Neural progenitor cell (in vitro differentiated cells): Measurements from ENCODE around the gene SIL1. TPM values are rescaled to one million over a fixed set of nuclear protein-coding genes. Genes with fewer than 3 reads are reported as not detected.

Experiments used
- DNase-seq: peaks from one replicate; pipeline ENCODE4 v3.0.0-alpha.2; 2016; ENCODE audit warnings: low spot score
- H2AFZ ChIP-seq: fragments of 200-600 bp; sonication (generic); replicated peaks from 2 replicates; pipeline ENCODE4 v1.6.1; 2016; ENCODE audit warnings: antibody characterized with exemption
- H3F3A ChIP-seq: fragments of 200-600 bp; sonication (generic); 2 replicates; pipeline ENCODE4 v1.6.1; 2016; ENCODE audit warnings: antibody characterized with exemption, low read depth
- H3K27ac ChIP-seq: fragments of 200-600 bp; sonication (generic); 2 replicates; pipeline ENCODE4 v1.5.1; 2016; ENCODE audit warnings: mild to moderate bottlenecking
- H3K27me3 ChIP-seq: fragments of 200-600 bp; sonication (generic); 2 replicates; pipeline ENCODE4 v1.6.1; 2016; ENCODE audit warnings: mild to moderate bottlenecking, moderate library complexity
- H3K36me3 ChIP-seq: fragments of 200-600 bp; sonication (generic); 2 replicates; pipeline ENCODE4 v1.5.1; 2016
- H3K4me1 ChIP-seq: fragments of 200-600 bp; sonication (generic); 2 replicates; pipeline ENCODE4 v1.6.1; 2016; ENCODE audit warnings: mixed run types
- H3K4me2 ChIP-seq: fragments of 200-600 bp; sonication (generic); 2 replicates; pipeline ENCODE4 v1.6.1; 2016
- H3K4me3 ChIP-seq: fragments of 200-600 bp; sonication (generic); 2 replicates; pipeline ENCODE4 v1.5.1; 2016
- H3K79me2 ChIP-seq: fragments of 200-600 bp; sonication (generic); 2 replicates; pipeline ENCODE4 v1.6.1; 2016; ENCODE audit warnings: low read depth
- H3K9ac ChIP-seq: fragments of 200-600 bp; sonication (generic); 2 replicates; pipeline ENCODE4 v1.6.1; 2016
- H3K9me3 ChIP-seq: fragments of 200-600 bp; sonication (generic); 2 replicates; pipeline ENCODE4 v1.5.1; 2016; ENCODE audit warnings: low read depth
- H4K20me1 ChIP-seq: fragments of 200-600 bp; sonication (generic); 2 replicates; pipeline ENCODE4 v1.6.1; 2016; ENCODE audit warnings: low read depth
- H3K27ac Mint-ChIP-seq: 3 replicates; pipeline ENCODE4 v1.8.0; 2021; ENCODE audit warnings: mixed read lengths
- H3K27me3 Mint-ChIP-seq: 2 replicates; pipeline ENCODE4 v1.8.0; 2022; ENCODE audit warnings: low read depth, mild to moderate bottlenecking, inconsistent platforms, moderate library complexity, mixed read lengths; ENCODE audit not compliant: insufficient read depth
- H3K36me3 Mint-ChIP-seq: 3 replicates; pipeline ENCODE4 v1.8.0; 2021; ENCODE audit warnings: mixed read lengths
- H3K4me1 Mint-ChIP-seq: 3 replicates; pipeline ENCODE4 v1.8.0; 2021; ENCODE audit warnings: mixed read lengths
- H3K4me3 Mint-ChIP-seq: 3 replicates; pipeline ENCODE4 v1.8.0; 2021; ENCODE audit warnings: mild to moderate bottlenecking, moderate library complexity, mixed read lengths
- H3K9me3 Mint-ChIP-seq: 3 replicates; pipeline ENCODE4 v1.8.0; 2020; ENCODE audit warnings: mixed read lengths
- EZH2 ChIP-seq: fragments of 200-600 bp; sonication (generic); IDR thresholded peaks from 2 replicates; pipeline ENCODE4 v1.6.1; 2017; ENCODE audit warnings: antibody characterized with exemption, mild to moderate bottlenecking, moderate library complexity
- EZH2phosphoT487 ChIP-seq: fragments of 200-600 bp; sonication (generic); IDR thresholded peaks from 2 replicates; pipeline ENCODE4 v1.6.1; 2017; ENCODE audit warnings: antibody characterized with exemption
- total RNA-seq: library from RNA; depleted of rRNA; stranded (reverse); fragments of >200 nt; gene quantifications from 2 replicates; pipeline ENCODE4 v1.2.3, GENCODE V29; 2015; ENCODE audit warnings: low replicate concordance
- TF ChIP-seq, protein P1 (sequence below): fragments of 200-600 bp; sonication (generic); IDR thresholded peaks from 2 replicates; pipeline ENCODE4 v1.5.1; 2017; ENCODE audit warnings: antibody characterized with exemption, mild to moderate bottlenecking

The SIL1 gene
- total RNA-seq, 1 donor from 2014 or later: 5.5 TPM

DNA sequence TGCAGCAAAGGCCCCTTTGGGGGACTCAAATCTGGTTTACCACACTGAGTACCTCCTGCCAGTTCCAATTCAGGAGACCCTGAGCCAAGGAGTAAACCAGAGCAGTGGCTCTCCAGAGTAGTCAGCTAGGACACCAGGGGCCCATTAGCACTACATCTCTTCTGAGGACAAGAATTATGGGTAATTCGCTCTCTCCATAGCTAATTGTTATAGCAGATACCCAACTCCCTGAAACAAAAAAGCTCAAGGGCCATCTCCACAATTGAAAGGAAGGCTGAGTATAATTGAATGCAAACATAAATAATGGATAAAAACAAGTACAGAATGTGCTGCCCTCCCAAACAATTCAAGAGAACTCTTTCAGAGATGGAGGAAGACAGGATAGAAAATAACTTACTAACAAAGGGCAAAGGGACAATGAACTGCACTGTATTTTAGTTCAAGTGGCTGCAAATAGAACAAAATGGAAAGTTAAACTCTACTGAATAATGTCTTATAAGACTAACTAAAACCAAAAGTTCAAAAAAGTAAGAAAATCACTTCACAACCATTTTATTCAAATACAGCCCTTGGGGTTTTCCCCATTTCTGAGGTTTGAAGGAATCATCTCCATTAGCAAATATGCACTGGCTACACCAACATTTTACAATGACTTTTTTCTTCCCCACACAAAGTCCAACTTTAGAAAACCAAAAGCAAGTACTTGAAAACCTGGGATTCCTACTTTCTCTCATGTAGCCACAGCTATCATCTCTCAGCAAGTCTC lies 118.8 kb downstream of the SIL1 start:
- Mint-ChIP-seq H3K27me3 (no peaks in the 10 kb centered on the region), H3K4me1 (peaks cover 27% of the 10 kb centered on the region), H3K4me3 (no peak overlapping the region), H3K27ac (peak overlapping the region; percentile 86), H3K9me3 (peaks cover 6% of the 10 kb centered on the region), H3K36me3 (peaks cover 2% of the 10 kb centered on the region)
- Histone ChIP-seq H4K20me1 (no peaks in the 10 kb centered on the region), H3K4me1 (peaks cover 17% of the 10 kb centered on the region), H3F3A (no peaks in the 10 kb centered on the region), H3K27me3 (no peaks in the 10 kb centered on the region), H3K36me3 (no peaks in the 10 kb centered on the region), H3K9me3 (no peaks in the 10 kb centered on the region), H2AFZ (no peak overlapping the region), H3K9ac (no peak overlapping the region), H3K27ac (no peak overlapping the region), H3K4me3 (no peak overlapping the region), H3K79me2 (no peaks in the 10 kb centered on the region), H3K4me2 (no peak overlapping the region)
- TF ChIP-seq EZH2phosphoT487: no peak
- TF ChIP-seq EZH2: no peak
- TF ChIP-seq, protein P1, sequence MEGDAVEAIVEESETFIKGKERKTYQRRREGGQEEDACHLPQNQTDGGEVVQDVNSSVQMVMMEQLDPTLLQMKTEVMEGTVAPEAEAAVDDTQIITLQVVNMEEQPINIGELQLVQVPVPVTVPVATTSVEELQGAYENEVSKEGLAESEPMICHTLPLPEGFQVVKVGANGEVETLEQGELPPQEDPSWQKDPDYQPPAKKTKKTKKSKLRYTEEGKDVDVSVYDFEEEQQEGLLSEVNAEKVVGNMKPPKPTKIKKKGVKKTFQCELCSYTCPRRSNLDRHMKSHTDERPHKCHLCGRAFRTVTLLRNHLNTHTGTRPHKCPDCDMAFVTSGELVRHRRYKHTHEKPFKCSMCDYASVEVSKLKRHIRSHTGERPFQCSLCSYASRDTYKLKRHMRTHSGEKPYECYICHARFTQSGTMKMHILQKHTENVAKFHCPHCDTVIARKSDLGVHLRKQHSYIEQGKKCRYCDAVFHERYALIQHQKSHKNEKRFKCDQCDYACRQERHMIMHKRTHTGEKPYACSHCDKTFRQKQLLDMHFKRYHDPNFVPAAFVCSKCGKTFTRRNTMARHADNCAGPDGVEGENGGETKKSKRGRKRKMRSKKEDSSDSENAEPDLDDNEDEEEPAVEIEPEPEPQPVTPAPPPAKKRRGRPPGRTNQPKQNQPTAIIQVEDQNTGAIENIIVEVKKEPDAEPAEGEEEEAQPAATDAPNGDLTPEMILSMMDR: no peak
- no peak for DNase-seq

DNA sequence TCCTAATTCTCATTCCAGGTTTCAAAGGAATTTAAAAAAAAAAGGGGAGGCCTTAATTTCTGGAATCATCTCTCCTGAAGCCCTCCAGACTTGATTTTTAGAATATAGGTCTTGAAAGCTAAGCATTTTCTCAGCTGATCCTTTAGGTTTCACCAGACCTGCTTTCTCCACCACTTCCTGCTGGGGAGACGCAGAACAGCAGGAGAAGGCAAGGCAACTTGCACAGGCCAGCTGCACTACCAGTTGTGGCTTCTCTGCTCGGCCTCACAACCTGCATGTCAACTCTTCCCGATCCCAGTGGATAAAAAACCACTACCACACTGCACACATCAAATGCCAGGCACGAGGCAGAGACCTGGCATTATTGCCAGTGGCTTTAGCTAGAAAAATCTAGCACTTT lies 119.8 kb downstream of the SIL1 start:
- H3K9ac ChIP-seq: no peak overlapping the region
- H4K20me1 ChIP-seq: no peaks in the 10 kb centered on the region
- Mint-ChIP-seq H3K4me1 (peaks cover 27% of the 10 kb centered on the region), H3K4me3 (no peak overlapping the region), H3K27ac (no peak overlapping the region), H3K27me3 (no peaks in the 10 kb centered on the region), H3K9me3 (peaks cover 6% of the 10 kb centered on the region), H3K36me3 (peaks cover 2% of the 10 kb centered on the region)
- TF ChIP-seq EZH2: no peak
- TF ChIP-seq, protein P1: no peak
- no peak for TF ChIP-seq EZH2phosphoT487
- no peak overlapping the region for H3K4me2 ChIP-seq
- H3F3A ChIP-seq: no peaks in the 10 kb centered on the region
- H3K27ac ChIP-seq: no peak overlapping the region
- H3K4me1 ChIP-seq: peaks cover 17% of the 10 kb centered on the region
- H3K27me3 ChIP-seq: no peaks in the 10 kb centered on the region
- H2AFZ ChIP-seq: no peak overlapping the region
- H3K4me3 ChIP-seq: no peak overlapping the region
- DNase-seq: no peak
- H3K9me3 ChIP-seq: no peaks in the 10 kb centered on the region
- no peaks in the 10 kb centered on the region for H3K79me2 ChIP-seq
- no peaks in the 10 kb centered on the region for H3K36me3 ChIP-seq

DNA sequence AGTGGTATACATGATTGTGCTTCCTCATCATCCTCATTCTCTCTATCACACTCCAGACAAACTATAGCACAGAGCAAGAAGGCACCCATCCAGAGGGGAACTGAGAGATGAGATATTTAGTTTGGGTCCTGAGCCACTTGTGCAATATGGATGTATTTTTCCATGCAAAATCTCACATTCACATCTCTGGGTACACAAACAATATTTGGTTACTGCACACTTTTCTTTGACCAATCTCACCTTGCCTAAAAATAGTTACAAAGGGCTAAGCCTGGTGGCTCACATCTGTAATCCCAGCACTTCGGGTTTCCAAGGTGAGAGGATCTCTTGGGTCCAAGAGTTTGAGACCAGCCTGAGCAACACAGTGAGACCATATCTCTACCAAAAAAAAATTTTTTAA lies 120.3 kb downstream of the SIL1 start:
- Mint-ChIP-seq H3K27me3 (no peaks in the 10 kb centered on the region), H3K36me3 (peaks cover 2% of the 10 kb centered on the region), H3K9me3 (peaks cover 4% of the 10 kb centered on the region), H3K4me1 (peaks cover 27% of the 10 kb centered on the region), H3K27ac (no peak overlapping the region), H3K4me3 (no peak overlapping the region)
- TF ChIP-seq, protein P1: no peak
- TF ChIP-seq EZH2 (no peak), EZH2phosphoT487 (no peak)
- Histone ChIP-seq H3K27me3 (no peaks in the 10 kb centered on the region), H3K36me3 (no peaks in the 10 kb centered on the region), H3K9me3 (no peaks in the 10 kb centered on the region), H4K20me1 (no peaks in the 10 kb centered on the region), H3K27ac (no peak overlapping the region), H3K79me2 (no peaks in the 10 kb centered on the region), H3K4me2 (no peak overlapping the region), H2AFZ (no peak overlapping the region), H3K9ac (no peak overlapping the region), H3K4me1 (peaks cover 17% of the 10 kb centered on the region), H3F3A (no peaks in the 10 kb centered on the region), H3K4me3 (no peak overlapping the region)
- DNase-seq: no peak
